Measurements from ENCODE around the gene PRKCB.
"Not testable (repeated sequence)": the region's sequence is repeated elsewhere in the genome, so short reads cannot be mapped to it uniquely, and the experiment has no call there.

The PRKCB gene

DNA sequence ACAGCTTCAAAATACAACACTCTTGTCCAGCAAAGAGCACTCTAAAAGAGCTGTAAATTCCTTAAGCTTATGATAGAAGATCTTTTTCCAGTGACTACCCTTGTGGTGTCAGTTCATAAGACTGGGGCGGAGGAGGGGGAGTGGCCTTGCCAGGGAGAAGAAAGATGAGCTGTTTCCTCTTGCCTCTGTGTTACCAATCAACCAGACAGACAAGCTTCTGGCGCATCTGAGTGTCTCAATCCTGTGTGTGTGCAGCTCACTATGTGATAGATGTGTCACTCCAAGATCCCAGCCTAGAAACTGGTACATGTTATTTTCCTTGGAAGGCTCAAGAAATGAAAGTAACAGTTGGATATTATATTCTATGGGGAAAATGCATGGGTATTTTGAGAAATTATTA lies 253.0 kb downstream of the PRKCB start:
- Histone ChIP-seq H3K36me3 (ENCODE audit: control insufficient read depth, insufficient read depth, low read length) (no peaks in the 10 kb centered on the region), H3K4me1 (ENCODE audit: control insufficient read depth, insufficient read depth, low read length, poor library complexity, severe bottlenecking) (peaks cover 22% of the 10 kb centered on the region), H3K27ac (ENCODE audit: low read depth, low read length, severe bottlenecking) (peak overlapping the region; percentile 68), H3K9me3 (ENCODE audit: control insufficient read depth, low read length) (peaks cover 5% of the 10 kb centered on the region), H3K4me3 (ENCODE audit: extremely low read depth, insufficient read depth, low read length, poor library complexity, severe bottlenecking) (no peak overlapping the region)
- WGBS, 2 experiments (ENCODE audit: insufficient coverage in 2 of 2): 80 to 88% methylated on average over 1 to 2 of the region's 2 CpGs

DNA sequence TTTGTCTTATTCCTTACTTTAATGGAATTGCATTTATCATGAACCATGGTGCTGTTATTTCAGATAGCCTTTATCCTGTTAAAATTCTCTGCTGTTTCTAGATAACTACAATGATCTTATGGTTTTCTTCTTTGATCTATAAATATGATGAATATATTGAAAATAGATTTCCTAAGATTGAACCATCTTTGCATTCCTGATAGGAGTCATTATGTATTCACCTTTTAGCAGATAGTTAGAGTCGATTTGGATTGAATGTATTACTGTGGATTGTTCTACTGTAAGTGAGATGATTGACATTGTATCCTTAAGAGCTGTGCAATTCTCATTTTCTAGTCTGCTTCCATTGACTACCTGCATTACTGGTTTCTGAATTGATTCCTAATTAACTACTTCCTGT lies 255.3 kb downstream of the PRKCB start:
- Histone ChIP-seq H3K27ac (ENCODE audit: low read depth, low read length, severe bottlenecking) (no peak overlapping the region), H3K36me3 (ENCODE audit: control insufficient read depth, insufficient read depth, low read length) (no peaks in the 10 kb centered on the region), H3K9me3 (ENCODE audit: control insufficient read depth, low read length) (peaks cover 5% of the 10 kb centered on the region), H3K4me3 (ENCODE audit: extremely low read depth, insufficient read depth, low read length, poor library complexity, severe bottlenecking) (no peak overlapping the region), H3K4me1 (ENCODE audit: control insufficient read depth, insufficient read depth, low read length, poor library complexity, severe bottlenecking) (peaks cover 11% of the 10 kb centered on the region)
- no CpG with 5 or more reads among the region's 1 CpG for WGBS, 2 experiments (ENCODE audit: insufficient coverage in 2 of 2)

DNA sequence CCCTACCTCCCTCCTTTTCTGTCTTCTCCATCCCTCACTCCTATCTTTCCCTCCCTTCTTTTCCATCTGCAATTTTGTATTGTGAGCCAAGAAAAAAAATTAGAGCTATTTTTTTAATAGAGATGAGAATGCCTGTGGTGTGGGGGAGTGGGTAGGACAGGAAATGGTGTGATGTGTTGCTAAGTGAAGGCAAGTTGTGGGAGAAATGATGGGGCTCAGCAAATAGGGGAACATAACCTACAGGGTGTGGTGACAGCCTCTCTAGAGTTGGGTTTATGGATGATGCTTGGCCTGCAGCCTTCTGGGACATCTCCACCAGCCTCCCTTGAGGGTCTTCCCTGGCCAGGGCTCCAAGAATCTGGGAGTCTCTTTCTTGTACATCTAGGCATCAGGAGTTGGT lies 257.3 kb downstream of the PRKCB start:
- Histone ChIP-seq H3K4me3 (ENCODE audit: extremely low read depth, insufficient read depth, low read length, poor library complexity, severe bottlenecking) (no peak overlapping the region), H3K27ac (ENCODE audit: low read depth, low read length, severe bottlenecking) (no peak overlapping the region), H3K9me3 (ENCODE audit: control insufficient read depth, low read length) (peaks cover 5% of the 10 kb centered on the region), H3K4me1 (ENCODE audit: control insufficient read depth, insufficient read depth, low read length, poor library complexity, severe bottlenecking) (peaks cover 9% of the 10 kb centered on the region), H3K36me3 (ENCODE audit: control insufficient read depth, insufficient read depth, low read length) (no peaks in the 10 kb centered on the region)

DNA sequence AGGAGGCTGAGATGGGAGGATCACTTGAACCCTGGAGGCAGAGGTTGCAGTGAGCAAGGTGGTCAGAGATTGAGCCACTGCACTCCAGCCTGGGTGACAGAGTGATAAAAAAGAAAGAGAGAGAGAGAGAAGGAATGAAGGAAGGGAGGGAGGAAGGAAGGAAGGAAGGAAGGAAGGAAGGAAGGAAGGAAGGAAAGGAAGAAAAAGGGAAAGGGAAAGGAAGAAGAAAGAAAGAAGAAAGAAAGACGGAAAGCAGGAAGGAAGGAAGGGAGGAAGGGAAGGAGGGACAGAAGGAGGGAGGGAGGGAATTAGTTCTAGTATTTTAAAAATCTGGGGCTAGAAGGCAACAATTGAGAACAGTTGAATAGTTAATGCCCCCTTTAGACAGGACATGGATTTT lies 258.9 kb downstream of the PRKCB start:
- H3K4me3 ChIP-seq (ENCODE audit: extremely low read depth, insufficient read depth, low read length, poor library complexity, severe bottlenecking): no peak overlapping the region
- H3K4me1 ChIP-seq (ENCODE audit: control insufficient read depth, insufficient read depth, low read length, poor library complexity, severe bottlenecking): no peaks in the 10 kb centered on the region
- H3K27ac ChIP-seq (ENCODE audit: low read depth, low read length, severe bottlenecking): no peak overlapping the region
- no peaks in the 10 kb centered on the region for H3K36me3 ChIP-seq (ENCODE audit: control insufficient read depth, insufficient read depth, low read length)
- 88 to 100% methylated on average over 1 of the region's 1 CpG for WGBS, 2 experiments (ENCODE audit: insufficient coverage in 2 of 2)
- peaks cover 5% of the 10 kb centered on the region for H3K9me3 ChIP-seq (ENCODE audit: control insufficient read depth, low read length)

DNA sequence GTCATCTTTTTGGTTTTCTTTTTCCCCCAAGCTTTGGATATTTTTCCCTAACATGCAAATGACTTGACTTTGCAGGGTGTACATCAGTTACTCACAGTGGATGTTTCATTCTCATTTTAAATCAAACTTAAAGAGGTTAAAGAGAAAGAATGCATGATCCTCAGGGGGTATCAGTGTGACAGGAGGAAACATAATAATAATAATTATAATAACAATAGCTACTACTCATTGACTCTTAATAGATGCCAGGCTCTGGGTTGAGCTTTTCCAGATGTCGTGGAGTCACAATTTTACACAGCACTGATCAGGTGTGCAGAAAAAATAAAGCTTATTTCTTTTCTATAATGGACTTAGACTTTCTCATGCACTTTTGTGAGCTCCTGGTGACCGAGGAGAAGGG lies 263.1 kb downstream of the PRKCB start:
- no peak overlapping the region for H3K4me3 ChIP-seq (ENCODE audit: extremely low read depth, insufficient read depth, low read length, poor library complexity, severe bottlenecking)
- H3K4me1 ChIP-seq (ENCODE audit: control insufficient read depth, insufficient read depth, low read length, poor library complexity, severe bottlenecking): no peaks in the 10 kb centered on the region
- no peaks in the 10 kb centered on the region for H3K36me3 ChIP-seq (ENCODE audit: control insufficient read depth, insufficient read depth, low read length)
- H3K9me3 ChIP-seq (ENCODE audit: control insufficient read depth, low read length): no peaks in the 10 kb centered on the region
- WGBS, 2 experiments (ENCODE audit: insufficient coverage in 2 of 2): 22% methylated on average over 1 of the region's 2 CpGs; no CpG with 5 or more reads in 1 of the 2 experiments
- no peak overlapping the region for H3K27ac ChIP-seq (ENCODE audit: low read depth, low read length, severe bottlenecking)

DNA sequence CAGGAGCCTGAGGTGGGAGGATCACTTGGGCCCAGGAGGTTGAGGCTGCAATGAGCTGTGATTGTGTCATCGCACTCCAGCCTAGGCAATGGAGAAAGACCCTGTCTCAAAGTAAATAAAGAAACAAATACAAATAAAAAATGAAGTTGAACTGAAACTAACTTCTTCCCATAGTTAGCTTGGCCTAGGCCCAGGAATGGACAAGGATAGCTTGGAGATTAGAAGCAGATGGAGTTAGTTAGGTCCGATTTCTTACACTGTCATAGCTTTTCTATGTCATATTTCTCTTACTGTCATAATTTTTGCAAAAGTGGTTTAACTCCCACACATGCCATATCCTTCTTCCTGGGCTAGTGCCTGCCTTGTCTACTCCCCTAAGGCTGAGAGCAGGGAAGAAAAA lies 265.6 kb downstream of the PRKCB start:
- 67% methylated on average over 1 of the region's 2 CpGs; no CpG with 5 or more reads in 1 of the 2 experiments for WGBS, 2 experiments (ENCODE audit: insufficient coverage in 2 of 2)
- Histone ChIP-seq H3K27ac (ENCODE audit: low read depth, low read length, severe bottlenecking) (no peak overlapping the region), H3K4me1 (ENCODE audit: control insufficient read depth, insufficient read depth, low read length, poor library complexity, severe bottlenecking) (no peaks in the 10 kb centered on the region), H3K4me3 (ENCODE audit: extremely low read depth, insufficient read depth, low read length, poor library complexity, severe bottlenecking) (no peak overlapping the region), H3K9me3 (ENCODE audit: control insufficient read depth, low read length) (no peaks in the 10 kb centered on the region), H3K36me3 (ENCODE audit: control insufficient read depth, insufficient read depth, low read length) (no peaks in the 10 kb centered on the region)

DNA sequence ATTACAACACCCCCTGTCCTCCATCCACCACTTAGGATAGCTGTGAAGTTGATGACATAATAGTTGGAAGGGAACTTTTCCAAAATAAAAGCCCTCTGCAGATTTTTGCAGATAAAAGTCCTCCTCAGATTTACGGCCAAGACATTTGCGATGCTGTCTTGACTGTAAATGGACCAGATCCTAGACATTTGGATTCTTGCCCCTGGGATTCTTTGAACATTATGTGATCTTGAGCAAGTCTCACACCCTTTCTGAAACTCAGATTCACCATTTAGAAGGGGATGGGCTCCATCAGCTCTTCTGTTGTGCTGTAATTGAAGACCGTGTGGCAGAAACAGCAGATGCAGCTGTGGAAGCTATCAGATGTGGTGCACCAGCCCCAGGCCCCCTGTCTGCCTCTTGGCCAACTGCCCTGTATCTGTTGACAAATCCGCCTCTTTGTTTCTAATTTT lies 266.5 kb downstream of the PRKCB start:
- H3K4me1 ChIP-seq (ENCODE audit: control insufficient read depth, insufficient read depth, low read length, poor library complexity, severe bottlenecking): no peaks in the 10 kb centered on the region
- no peak overlapping the region for H3K27ac ChIP-seq (ENCODE audit: low read depth, low read length, severe bottlenecking)
- no peaks in the 10 kb centered on the region for H3K36me3 ChIP-seq (ENCODE audit: control insufficient read depth, insufficient read depth, low read length)
- H3K4me3 ChIP-seq (ENCODE audit: extremely low read depth, insufficient read depth, low read length, poor library complexity, severe bottlenecking): no peak overlapping the region
- 76 to 82% methylated on average over 3 of the region's 4 CpGs for WGBS, 2 experiments (ENCODE audit: insufficient coverage in 2 of 2)
- no peaks in the 10 kb centered on the region for H3K9me3 ChIP-seq (ENCODE audit: control insufficient read depth, low read length)

DNA sequence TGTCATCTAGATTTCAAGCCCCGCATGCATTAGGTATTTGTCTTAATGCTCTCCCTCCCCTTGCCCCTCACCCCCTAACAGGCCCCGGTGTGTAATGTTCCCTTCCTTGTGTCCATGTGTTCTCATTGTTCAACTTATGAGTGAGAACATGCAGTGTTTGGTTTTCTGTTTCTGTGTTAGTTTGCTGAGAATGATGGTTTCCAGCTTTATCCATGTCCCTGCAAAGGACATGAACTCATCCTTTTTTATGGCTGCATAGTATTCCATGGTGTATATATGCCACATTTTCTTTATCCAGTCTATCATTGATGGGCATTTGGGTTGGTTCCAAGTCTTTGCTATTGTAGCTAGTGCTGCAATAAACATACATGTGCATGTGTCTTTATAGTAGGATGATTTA lies 269.7 kb downstream of the PRKCB start:
- H3K27ac ChIP-seq (ENCODE audit: low read depth, low read length, severe bottlenecking); H3K9me3 ChIP-seq (ENCODE audit: control insufficient read depth, low read length); H3K4me1 ChIP-seq (ENCODE audit: control insufficient read depth, insufficient read depth, low read length, poor library complexity, severe bottlenecking); H3K36me3 ChIP-seq (ENCODE audit: control insufficient read depth, insufficient read depth, low read length); H3K4me3 ChIP-seq (ENCODE audit: extremely low read depth, insufficient read depth, low read length, poor library complexity, severe bottlenecking): not testable (repeated sequence)
- WGBS, 2 experiments (ENCODE audit: insufficient coverage in 2 of 2): 100% methylated on average over 1 of the region's 2 CpGs; no CpG with 5 or more reads in 1 of the 2 experiments

DNA sequence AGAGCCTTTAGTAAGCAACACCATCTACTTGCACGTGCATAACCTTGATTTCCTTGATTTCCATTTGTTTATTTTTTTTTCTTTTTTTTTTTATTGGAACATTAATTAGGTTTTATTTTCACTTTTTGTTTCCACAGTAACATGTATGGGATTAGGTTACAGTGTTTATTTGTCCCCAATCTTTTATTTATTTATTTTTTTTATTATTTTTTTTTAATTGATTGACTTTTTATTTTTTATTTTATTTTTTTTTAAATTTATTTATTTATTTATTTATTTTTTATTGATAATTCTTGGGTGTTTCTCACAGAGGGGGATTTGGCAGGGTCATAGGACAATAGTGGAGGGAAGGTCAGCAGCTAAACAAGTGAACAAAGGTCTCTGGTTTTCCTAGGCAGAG lies 272.3 kb downstream of the PRKCB start:
- no CpG with 5 or more reads among the region's 1 CpG for WGBS, 2 experiments (ENCODE audit: insufficient coverage in 2 of 2)
- not testable (repeated sequence) for H3K4me1 ChIP-seq (ENCODE audit: control insufficient read depth, insufficient read depth, low read length, poor library complexity, severe bottlenecking); H3K9me3 ChIP-seq (ENCODE audit: control insufficient read depth, low read length); H3K27ac ChIP-seq (ENCODE audit: low read depth, low read length, severe bottlenecking); H3K4me3 ChIP-seq (ENCODE audit: extremely low read depth, insufficient read depth, low read length, poor library complexity, severe bottlenecking); H3K36me3 ChIP-seq (ENCODE audit: control insufficient read depth, insufficient read depth, low read length)

DNA sequence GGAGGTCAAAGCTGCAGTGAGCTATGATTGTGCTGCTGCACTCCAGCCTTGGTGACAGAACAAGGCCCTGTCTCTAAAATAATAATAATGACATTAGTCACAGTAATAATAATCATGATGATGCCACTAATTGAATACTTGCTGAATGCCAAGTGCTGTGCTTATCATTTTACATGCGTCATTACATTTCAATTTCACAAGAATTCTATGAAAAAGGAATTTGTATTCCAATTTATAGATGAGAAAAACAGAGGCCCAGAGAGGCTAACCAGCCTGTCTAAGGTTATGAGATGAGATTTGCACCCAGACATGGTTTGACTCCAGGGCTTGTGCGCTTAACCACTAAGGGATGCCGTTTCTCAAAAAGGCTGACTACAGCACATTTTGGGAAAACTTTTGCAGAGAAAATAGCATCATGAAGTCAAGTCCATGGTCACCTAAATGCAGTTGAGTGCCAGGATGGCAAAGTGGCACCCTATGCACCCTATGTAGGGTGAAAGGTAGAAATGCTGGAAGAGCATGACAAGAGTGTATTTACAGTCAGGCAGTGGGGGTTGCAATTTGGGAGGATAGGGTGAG lies 276.0 kb downstream of the PRKCB start:
- Histone ChIP-seq H3K4me1 (ENCODE audit: control insufficient read depth, insufficient read depth, low read length, poor library complexity, severe bottlenecking) (no peaks in the 10 kb centered on the region), H3K27ac (ENCODE audit: low read depth, low read length, severe bottlenecking) (no peak overlapping the region)
- WGBS, 2 experiments (ENCODE audit: insufficient coverage in 2 of 2): 91 to 97% methylated on average over 2 of the region's 3 CpGs

DNA sequence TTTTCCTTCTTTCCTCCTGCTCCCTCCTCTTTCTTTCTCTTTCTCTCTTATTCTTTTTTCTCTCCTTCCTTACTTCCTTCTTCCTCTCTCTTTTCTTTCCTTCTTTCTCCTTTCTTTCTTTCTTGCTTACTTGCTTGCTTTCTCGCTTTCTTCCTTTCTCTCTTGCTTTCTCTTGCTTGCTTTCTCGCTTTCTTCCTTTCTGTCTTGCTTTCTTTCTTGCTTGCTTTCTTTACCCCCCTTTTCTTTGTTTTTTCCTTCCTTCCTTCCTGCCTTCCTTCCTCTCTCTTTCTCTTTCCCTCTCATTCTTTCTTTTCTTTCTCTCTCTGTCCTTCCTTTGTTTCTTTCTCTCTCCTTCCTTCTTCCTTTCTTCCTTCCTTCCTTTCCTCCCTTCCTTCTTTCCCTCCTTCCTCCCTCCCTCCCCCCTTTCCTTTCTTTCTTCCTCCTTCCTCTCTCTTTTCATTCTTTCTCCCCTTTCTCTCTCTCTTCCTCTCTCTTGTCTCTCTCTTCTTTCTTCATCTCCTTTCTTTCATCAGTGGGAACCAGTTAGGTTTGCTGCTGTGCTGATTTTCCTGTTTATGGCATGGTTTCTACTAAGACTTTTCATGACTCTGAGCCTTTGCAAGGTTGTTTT lies 277.4 kb downstream of the PRKCB start:
- Histone ChIP-seq H3K36me3 (ENCODE audit: control insufficient read depth, insufficient read depth, low read length) (no peaks in the 10 kb centered on the region), H3K9me3 (ENCODE audit: control insufficient read depth, low read length) (no peaks in the 10 kb centered on the region), H3K4me1 (ENCODE audit: control insufficient read depth, insufficient read depth, low read length, poor library complexity, severe bottlenecking) (peaks cover 6% of the 10 kb centered on the region), H3K27ac (ENCODE audit: low read depth, low read length, severe bottlenecking) (no peak overlapping the region), H3K4me3 (ENCODE audit: extremely low read depth, insufficient read depth, low read length, poor library complexity, severe bottlenecking) (no peak overlapping the region)
- 88 to 92% methylated on average over 2 of the region's 2 CpGs for WGBS, 2 experiments (ENCODE audit: insufficient coverage in 2 of 2)

More for the DNA sequence above, 276.0 kb downstream of the PRKCB start:
- no peaks in the 10 kb centered on the region for H3K36me3 ChIP-seq (ENCODE audit: control insufficient read depth, insufficient read depth, low read length)
- H3K4me3 ChIP-seq (ENCODE audit: extremely low read depth, insufficient read depth, low read length, poor library complexity, severe bottlenecking): no peak overlapping the region
- no peaks in the 10 kb centered on the region for H3K9me3 ChIP-seq (ENCODE audit: control insufficient read depth, low read length)

All from mesodermal cell (in vitro differentiated cells).